ENCODE measurements around the gene RPL35A. TPM values are rescaled to one million over a fixed set of nuclear protein-coding genes. Genes with fewer than 3 reads are reported as not detected.

The RPL35A gene
- total and polyA plus RNA-seq, 8 donors, result 684 to 2,285 (median 2,101) TPM

GRCh38 chr3:197936819-197937384 is 13.1 kb upstream of the RPL35A start:
- DNase-seq (no peak), ATAC-seq (no peak)
- Histone ChIP-seq H3K36me3 (peaks cover 0 to 19% of the 10 kb centered on the region in 2 donors), H3K9me3 (no peaks in the 10 kb centered on the region), H3K27ac (no peak overlapping the region), H3K4me1 (no peaks in the 10 kb centered on the region), H3K27me3 (no peaks in the 10 kb centered on the region), H3K4me3 (no peak overlapping the region)
- intact Hi-C loops (cut with DNase I), result no loop called here
- TF ChIP-seq CTCF (IDR thresholded peaks at IDR 0.05), result no peak

- Histone ChIP-seq H3K9me3 (no peaks in the 10 kb centered on the region), H3K27me3 (no peaks in the 10 kb centered on the region), H3K36me3 (peaks cover 0 to 13% of the 10 kb centered on the region in 2 donors), H3K4me3 (no peak overlapping the region), H3K4me1 (no peaks in the 10 kb centered on the region), H3K27ac (no peak overlapping the region)
- no peak for ATAC-seq
- no peak for TF ChIP-seq CTCF (IDR thresholded peaks at IDR 0.05)
- no peak for DNase-seq
- intact Hi-C loops (cut with DNase I), result no loop called here
Measured at GRCh38 chr3:197940745-197941384, 9.1 kb upstream of the RPL35A start.

GRCh38 chr3:197942956-197943556 is 6.9 kb upstream of the RPL35A start:
- Histone ChIP-seq H3K27me3 (no peaks in the 10 kb centered on the region), H3K9me3 (no peaks in the 10 kb centered on the region), H3K4me3 (no peak overlapping the region), H3K27ac (no peak overlapping the region), H3K4me1 (no peaks in the 10 kb centered on the region), H3K36me3 (peaks cover 0 to 3% of the 10 kb centered on the region in 2 donors)
- peak; percentile 47 for ATAC-seq
- intact Hi-C loops (cut with DNase I), result no loop called here
- TF ChIP-seq CTCF (IDR thresholded peaks at IDR 0.05), result peak; percentile 56 to 57
- no peak for DNase-seq

- no peak for ATAC-seq
- Histone ChIP-seq H3K4me3 (peak overlapping the region; percentile 20 to 80), H3K27ac (peak overlapping the region; percentile 88 to 91), H3K27me3 (no peaks in the 10 kb centered on the region), H3K9me3 (no peaks in the 10 kb centered on the region), H3K4me1 (peaks cover 29 to 40% of the 10 kb centered on the region in 2 donors), H3K36me3 (peaks cover 9 to 34% of the 10 kb centered on the region in 2 donors)
- no peak for DNase-seq
- intact Hi-C loops (cut with DNase I), result no loop called here
- TF ChIP-seq CTCF (IDR thresholded peaks at IDR 0.05), result no peak
Measured at GRCh38 chr3:197949191-197949777, 706 bp upstream of the RPL35A start.

- Histone ChIP-seq H3K9me3 (no peaks in the 10 kb centered on the region), H3K36me3 (peaks cover 10 to 48% of the 10 kb centered on the region in 2 donors), H3K27me3 (no peaks in the 10 kb centered on the region), H3K4me3 (peak overlapping the region; percentile 65 to 80), H3K4me1 (peaks cover 29 to 44% of the 10 kb centered on the region in 2 donors), H3K27ac (peak overlapping the region; percentile 88 to 91)
- DNase-seq (no peak), ATAC-seq (no peak)
- intact Hi-C loops (cut with DNase I), result no loop called here
- TF ChIP-seq CTCF (IDR thresholded peaks at IDR 0.05), result no peak
Measured at GRCh38 chr3:197950677-197951061, 679 bp downstream of the RPL35A start.

All from left lung (tissue), 10 donors.